ENCODE results near the gene TDRD3.
"Not testable (repeated sequence)": the region's sequence is repeated elsewhere in the genome, so short reads cannot be mapped to it uniquely, and the experiment has no call there.

Gene TDRD3
- total RNA-seq, result 38.4 to 44.9 reads per million in 2 donors

DNA sequence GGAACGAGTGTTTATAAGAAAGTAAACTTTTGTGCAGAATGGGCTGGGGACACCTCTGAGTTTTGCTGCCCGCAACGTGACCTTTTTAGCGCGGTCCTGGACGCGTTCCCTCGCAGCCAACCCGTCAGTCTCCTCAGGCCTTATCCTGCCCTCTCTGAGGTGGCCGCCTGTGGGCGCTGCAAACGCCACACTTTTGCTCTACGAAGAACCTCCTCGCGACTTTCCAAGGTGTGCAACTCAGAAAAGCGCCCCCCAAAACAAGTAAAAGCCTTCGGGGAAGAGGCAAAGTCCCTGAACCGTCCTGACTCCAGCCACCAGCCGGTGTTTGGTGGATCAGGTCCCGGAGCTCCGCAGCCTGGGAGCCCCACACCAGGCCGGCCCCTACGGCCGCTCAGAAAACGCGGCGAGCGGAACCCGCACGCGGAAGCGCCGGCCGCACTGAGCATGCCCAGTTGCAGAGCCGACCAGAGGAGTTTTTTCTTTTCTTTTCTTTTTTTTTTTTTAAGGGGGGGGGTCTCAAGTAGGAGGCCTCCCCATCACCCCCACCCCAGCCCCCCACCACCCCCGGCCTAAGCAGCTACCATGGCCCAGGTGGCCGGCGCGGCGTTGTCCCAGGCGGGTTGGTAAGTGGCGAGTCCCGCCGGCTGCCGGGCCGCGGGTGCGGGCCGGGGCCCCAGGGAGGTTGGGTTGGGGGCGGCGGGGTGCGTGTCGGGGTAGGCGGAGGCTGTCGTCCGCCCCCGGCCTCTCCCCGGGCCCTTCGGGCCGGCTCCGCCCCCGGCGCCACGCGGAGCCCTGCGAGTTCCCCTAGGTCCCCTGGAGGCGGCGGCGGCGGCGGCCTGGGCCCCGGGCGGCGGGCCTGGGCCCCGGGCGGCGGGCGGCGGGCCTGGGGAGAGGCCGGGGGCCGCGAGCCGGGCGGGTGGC, at the start of gene TDRD3:
TDRD3 (plus strand) TSS at position 438 of the 921 bp plus-strand sequence; CDS start at position 583, 145 bp downstream.
- peak; percentile 61 for DNase-seq

- no peak for DNase-seq
Observed at GRCh38 chr13:60347690-60348089, 49.3 kb upstream of the TDRD3 start.

DNA sequence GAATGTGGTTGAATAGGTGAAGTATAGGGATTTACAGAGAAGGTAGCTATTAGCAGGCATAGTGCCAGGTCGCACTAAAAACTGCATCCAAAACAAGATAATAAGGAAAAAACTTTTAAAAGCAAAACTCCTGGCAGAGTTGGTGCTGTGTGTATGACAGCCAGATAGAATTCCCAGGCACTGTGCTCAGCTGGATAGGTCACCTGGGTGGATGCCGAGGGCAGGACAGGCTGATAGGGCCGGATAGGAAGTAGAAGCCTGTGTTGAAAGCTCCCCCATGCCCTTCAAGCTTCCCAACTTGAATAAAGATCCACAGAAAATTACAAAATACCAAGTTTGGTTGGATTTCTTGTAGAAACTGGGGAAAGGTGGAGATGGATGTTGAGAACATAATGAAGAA, 48.9 kb upstream of the TDRD3 start:
- no peak for DNase-seq

- DNase-seq, result no peak
Observed at GRCh38 chr13:60351326-60351725, 45.7 kb upstream of the TDRD3 start.

- DNase-seq, result no peak
Observed at GRCh38 chr13:60351855-60352615, 45.0 kb upstream of the TDRD3 start.

- no peak for DNase-seq
Observed at GRCh38 chr13:60352644-60353043, 44.4 kb upstream of the TDRD3 start.

DNA sequence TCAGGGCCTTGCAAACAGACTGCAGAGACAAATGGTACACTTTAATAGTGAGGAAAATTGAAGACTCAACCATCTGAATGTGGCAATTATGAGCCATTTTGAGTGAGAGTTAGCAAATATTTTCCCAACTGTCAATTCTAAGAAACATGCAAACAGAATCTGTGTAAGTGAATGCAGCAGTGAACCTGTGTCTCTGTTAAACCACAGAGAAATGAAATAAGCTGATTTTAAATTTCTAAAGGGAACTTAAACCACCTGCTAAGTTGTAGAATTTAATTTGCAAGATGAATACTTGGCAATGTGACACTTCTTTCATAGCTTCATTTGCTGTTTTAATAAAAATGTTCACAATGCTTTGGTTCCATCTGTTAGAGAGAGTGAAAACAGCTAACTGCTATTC, 42.0 kb upstream of the TDRD3 start:
- DNase-seq, result no peak

- DNase-seq, result no peak
Observed at GRCh38 chr13:60356970-60357369, 40.0 kb upstream of the TDRD3 start.

DNA sequence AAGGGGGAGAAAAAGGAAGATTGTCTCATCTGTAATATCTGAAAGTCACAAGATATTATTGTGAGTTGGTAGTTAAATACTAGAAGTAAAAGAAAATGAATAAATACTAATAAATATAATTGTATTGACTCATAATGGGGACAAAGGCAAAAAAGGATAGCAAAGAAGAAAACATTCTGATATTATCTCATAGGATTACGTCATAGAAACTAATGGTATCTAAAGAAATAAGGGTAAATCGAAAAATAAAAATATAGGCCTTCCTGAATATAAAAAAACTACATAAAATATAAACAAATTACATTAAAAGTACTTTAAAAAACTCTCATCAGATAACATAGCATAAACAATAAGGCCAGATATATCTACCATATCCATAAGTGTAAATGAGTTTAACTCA, 38.6 kb upstream of the TDRD3 start:
- DNase-seq, result no peak

GRCh38 chr13:60363288-60363687, 33.7 kb upstream of the TDRD3 start:
- no peak for DNase-seq

GRCh38 chr13:60369242-60369641, 27.8 kb upstream of the TDRD3 start:
- DNase-seq, result no peak

DNA sequence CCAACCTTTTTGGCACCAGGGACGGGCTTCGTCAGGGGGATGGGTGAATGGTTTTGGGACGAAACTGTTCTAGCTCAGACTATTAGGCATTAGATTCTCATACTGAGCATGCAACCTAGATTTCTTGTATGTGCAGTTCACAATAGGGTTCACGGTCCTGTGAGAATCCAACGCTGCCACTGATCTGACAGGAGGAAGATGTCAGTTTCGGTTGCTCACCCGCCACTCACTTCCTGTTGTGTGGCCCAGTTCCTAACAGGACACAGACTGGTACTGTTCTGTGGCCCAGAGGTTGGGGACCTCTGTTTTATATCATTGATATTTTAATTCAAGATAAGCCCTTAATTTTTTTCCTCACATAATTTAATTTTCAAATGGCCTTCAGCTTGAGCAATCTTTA, 26.7 kb upstream of the TDRD3 start:
- DNase-seq, result no peak

DNA sequence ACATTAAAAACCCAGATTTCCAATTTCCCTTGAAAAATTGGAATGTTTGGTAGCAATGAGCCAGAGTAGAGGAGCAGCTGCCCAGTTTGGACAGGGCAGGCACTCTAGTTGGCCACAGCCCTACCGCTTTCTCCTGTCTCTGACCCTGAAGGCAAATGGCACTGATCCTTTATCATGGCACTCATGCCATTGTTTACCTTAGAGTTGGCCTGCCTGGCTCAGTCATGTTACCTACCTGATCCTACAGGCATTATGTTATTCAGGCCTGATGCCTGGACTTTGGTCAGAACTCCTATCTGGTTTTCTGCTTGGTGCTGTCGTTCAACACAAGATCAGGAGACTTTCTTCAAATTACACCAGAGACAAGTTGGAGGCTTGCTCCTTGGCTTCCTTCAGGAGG, 24.9 kb upstream of the TDRD3 start:
- no peak for DNase-seq

DNA sequence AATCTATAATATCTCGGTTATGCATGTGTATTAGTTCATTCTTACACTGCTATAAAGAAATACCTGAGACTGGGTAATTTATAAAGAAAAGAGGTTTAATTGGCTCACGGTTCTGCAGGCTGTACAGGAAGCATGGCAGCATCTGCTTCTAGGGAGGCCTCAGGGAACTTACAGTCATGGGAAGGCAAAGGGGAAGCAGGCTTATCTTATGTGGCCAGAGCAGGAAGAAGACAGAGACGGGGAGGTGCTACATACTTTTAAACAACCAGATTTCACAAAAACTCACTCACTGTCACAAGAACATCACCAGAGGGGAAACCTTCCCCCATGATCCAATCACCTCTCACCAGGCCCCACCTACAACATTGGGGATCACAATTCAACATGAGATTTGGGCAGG, 17.7 kb upstream of the TDRD3 start:
- DNase-seq, result not testable (repeated sequence)

DNA sequence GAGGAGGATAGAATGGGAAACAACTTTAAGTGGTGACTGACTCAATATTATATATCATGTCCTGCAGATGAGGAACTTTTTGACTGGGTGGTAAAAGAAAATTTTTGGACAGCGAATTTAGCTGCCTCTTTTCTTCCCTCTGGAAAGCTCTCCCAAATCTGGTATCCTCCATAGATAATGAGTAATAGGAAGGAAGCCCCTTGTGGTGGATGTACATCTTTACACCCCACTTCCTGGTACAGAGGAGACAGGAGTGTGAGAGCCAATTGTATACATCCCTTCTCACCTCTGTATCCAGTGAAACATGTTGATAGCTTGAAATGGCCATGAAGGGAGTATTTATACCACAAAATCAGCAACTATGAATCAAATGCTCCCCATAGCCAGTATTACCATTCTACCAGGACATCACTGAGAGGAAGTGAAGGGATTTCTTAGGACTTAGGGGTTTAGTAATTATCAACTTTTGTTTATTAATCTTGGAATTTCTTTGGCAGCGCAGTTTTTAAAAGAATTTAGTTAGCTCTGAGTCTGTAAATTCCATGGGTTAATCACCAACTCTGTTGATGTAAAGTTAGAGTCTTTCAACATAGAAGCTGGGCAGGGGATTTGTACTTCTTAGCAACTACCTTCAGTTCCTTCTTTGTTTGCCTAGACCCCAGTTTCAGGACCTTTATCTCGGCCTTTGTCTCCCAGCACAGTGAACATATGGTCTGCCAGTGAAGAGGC, 17.0 kb upstream of the TDRD3 start:
- DNase-seq, result no peak

GRCh38 chr13:60384911-60385310, 12.1 kb upstream of the TDRD3 start:
- DNase-seq, result no peak

GRCh38 chr13:60386250-60386649, 10.8 kb upstream of the TDRD3 start:
- no peak for DNase-seq

DNA sequence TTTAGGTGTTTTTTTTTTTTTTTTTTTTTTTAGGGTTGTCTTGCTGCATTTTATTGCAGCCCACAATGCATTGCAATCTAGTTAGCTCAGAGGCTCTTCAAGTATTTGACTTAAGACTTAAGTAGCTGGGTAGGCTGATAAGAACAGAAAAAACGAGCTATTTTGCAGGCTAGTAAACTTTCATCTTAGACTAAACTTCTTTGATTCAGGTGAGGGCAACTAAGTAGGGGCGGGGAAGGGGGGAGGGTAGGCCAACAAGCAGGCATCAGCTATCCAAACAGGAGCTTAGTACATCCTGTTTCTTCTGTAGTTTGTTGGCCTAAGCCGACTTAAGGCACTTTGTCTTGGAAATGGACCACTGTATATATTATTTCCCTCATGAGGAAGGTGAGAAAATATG, 4.9 kb upstream of the TDRD3 start:
- no peak for DNase-seq

DNA sequence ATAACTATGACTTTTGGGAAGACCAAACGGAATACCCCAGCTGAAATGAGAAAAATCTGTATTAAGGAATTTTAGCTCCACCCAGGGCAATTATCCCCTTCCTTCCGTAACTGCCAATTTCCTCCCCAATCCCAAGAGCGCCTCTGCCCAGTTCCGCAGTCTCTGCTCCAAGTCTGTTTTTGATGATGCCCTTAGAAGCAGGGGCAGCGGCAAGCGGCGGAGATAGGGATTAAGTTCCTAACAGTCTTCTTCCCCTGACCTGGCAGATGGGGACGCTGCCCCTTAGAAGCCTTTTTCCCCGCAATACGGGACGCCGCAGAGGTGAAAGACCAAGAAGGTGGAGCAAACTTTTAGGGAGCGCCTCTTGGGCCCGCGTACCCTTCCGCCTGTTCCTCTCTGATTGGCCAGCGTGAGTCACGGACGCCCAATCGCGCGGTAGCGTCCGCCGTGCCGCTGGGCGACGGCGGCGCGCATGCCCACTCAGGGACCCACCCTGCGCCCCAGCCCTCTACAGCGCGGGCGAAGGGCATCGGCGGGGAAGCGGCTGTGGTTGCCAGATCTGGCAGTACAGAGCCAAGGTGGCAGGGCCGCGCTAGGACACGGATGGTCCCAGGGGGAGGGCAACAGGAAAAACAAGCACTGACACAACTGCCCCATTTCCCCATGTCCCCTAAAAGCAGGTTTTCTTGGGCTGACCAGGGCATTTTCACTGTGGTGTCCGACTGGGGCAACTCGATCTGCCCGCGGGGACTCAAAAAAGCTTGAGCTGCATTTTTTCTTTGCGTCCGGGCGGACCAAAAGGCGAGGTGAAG, 843 bp upstream of the TDRD3 start:
- peak; percentile 72 for DNase-seq

DNA sequence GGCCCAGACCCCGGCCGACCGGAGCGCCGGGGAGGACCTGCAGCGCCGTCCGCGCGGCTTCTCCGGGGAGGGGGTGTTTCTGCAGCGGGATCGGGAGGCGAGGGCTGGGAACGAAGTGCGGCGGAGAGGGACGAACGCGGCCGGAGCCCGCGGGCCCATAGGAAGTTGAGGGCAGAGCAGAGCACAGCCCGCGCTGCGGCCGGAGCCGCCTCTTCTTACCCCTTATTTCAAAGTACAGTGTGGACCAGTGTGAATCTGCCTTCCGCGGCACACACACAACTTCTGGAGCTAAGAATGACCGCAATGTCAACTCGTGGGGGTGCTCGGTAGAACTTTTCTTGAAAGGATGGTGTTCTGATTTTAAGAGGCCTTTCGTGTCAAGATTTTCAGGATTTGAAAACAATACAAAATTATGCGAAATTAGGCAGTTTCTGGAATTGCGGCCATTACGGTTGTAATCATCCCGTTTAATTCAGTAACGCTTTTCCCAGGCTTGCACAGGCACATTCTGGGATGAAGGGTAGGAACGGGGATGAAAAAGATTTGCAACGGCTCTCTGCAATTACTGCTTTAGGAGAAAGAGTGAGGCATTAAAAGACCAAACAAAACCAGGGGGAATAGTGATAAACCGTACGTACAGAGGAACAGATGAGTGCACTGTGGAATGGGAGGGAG, 821 bp downstream of the TDRD3 start:
- DNase-seq, result no peak

GRCh38 chr13:60398379-60398891, 1.4 kb downstream of the TDRD3 start:
- no peak for DNase-seq
